Measurements from ENCODE around the gene TMEM50A. TPM values are rescaled to one million over a fixed set of nuclear protein-coding genes. Genes with fewer than 3 reads are reported as not detected.
"Not testable (repeated sequence)": the region's sequence is repeated elsewhere in the genome, so short reads cannot be mapped to it uniquely, and the experiment has no call there.

The TMEM50A gene
- total and polyA plus RNA-seq, 8 donors: 28.3 to 59.0 (median 33.0) TPM

DNA sequence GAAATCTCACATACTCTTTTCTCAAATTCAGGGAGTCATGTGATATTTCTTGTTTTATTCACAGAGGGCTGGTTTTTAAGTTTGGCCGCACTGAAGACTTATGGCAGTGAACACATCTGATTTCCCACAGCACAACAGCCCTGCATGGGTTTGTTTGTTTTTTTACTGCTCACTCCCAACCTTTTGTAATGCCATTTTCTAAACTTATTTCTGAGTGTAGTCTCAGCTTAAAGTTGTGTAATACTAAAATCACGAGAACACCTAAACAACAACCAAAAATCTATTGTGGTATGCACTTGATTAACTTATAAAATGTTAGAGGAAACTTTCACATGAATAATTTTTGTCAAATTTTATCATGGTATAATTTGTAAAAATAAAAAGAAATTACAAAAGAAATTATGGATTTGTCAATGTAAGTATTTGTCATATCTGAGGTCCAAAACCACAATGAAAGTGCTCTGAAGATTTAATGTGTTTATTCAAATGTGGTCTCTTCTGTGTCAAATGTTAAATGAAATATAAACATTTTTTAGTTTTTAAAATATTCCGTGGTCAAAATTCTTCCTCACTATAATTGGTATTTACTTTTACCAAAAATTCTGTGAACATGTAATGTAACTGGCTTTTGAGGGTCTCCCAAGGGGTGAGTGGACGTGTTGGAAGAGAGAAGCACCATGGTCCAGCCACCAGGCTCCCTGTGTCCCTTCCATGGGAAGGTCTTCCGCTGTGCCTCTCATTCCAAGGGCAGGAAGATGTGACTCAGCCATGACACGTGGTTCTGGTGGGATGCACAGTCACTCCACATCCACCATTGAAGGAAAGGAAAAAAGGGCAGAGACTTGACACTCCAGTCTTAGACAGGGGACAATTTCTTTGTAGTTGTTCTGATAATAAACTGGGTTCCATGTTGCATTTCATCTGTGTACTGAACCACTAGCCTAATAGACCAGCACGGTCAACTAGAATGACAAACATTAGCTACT lies 22.8 kb downstream of the TMEM50A start:
- H3K4me1 ChIP-seq: no peaks in the 10 kb centered on the region
- ATAC-seq (no peak), FAIRE-seq (no peak), DNase-seq (no peak)
- H3K27me3 ChIP-seq: no peaks in the 10 kb centered on the region
- intact Hi-C loops (cut with DNase I): no loop called here
- peaks cover 0 to 22% (median 0%) of the 10 kb centered on the region in 3 donors for H3K36me3 ChIP-seq
- TF ChIP-seq, protein P1, sequence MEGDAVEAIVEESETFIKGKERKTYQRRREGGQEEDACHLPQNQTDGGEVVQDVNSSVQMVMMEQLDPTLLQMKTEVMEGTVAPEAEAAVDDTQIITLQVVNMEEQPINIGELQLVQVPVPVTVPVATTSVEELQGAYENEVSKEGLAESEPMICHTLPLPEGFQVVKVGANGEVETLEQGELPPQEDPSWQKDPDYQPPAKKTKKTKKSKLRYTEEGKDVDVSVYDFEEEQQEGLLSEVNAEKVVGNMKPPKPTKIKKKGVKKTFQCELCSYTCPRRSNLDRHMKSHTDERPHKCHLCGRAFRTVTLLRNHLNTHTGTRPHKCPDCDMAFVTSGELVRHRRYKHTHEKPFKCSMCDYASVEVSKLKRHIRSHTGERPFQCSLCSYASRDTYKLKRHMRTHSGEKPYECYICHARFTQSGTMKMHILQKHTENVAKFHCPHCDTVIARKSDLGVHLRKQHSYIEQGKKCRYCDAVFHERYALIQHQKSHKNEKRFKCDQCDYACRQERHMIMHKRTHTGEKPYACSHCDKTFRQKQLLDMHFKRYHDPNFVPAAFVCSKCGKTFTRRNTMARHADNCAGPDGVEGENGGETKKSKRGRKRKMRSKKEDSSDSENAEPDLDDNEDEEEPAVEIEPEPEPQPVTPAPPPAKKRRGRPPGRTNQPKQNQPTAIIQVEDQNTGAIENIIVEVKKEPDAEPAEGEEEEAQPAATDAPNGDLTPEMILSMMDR (IDR thresholded peaks at IDR 0.05): no peak
- H3K27ac ChIP-seq: peak overlapping the region in 1 of 4 donors; percentile 3
- H3K9me3 ChIP-seq: no peaks in the 10 kb centered on the region
- WGBS, 2 donors: 90 to 95% methylated on average over 7 of the region's 7 CpGs
- no peak overlapping the region for H3K4me3 ChIP-seq

DNA sequence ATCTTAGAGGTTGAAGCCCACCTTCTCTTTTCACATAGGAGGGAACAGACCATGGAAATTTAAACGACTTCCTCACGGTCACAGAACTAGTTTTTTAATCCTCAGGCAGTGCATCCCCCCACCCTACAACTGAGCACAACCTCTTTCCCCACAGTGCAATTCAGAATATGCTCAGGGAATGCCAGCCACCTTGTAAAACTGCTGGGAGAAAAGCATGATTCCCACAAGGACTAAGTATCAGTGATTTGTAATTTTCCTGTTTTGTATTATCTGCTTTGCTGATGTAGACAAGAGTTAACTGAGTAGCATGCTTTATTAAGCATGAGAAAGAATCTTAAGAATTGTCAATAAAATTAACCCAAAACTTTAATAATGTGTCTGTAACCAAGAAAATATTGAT lies 23.8 kb downstream of the TMEM50A start:
- Histone ChIP-seq H3K4me3 (no peak overlapping the region), H3K27ac (no peak overlapping the region), H3K9me3 (no peaks in the 10 kb centered on the region), H3K4me1 (no peaks in the 10 kb centered on the region), H3K36me3 (peaks cover 0 to 22% (median 0%) of the 10 kb centered on the region in 3 donors), H3K27me3 (no peaks in the 10 kb centered on the region)
- intact Hi-C loops (cut with DNase I): no loop called here
- 62 to 74% methylated on average over 2 of the region's 2 CpGs for WGBS, 2 donors
- ATAC-seq: no peak
- DNase-seq: no peak
- FAIRE-seq: no peak
- TF ChIP-seq, protein P1 (IDR thresholded peaks at IDR 0.05): no peak

DNA sequence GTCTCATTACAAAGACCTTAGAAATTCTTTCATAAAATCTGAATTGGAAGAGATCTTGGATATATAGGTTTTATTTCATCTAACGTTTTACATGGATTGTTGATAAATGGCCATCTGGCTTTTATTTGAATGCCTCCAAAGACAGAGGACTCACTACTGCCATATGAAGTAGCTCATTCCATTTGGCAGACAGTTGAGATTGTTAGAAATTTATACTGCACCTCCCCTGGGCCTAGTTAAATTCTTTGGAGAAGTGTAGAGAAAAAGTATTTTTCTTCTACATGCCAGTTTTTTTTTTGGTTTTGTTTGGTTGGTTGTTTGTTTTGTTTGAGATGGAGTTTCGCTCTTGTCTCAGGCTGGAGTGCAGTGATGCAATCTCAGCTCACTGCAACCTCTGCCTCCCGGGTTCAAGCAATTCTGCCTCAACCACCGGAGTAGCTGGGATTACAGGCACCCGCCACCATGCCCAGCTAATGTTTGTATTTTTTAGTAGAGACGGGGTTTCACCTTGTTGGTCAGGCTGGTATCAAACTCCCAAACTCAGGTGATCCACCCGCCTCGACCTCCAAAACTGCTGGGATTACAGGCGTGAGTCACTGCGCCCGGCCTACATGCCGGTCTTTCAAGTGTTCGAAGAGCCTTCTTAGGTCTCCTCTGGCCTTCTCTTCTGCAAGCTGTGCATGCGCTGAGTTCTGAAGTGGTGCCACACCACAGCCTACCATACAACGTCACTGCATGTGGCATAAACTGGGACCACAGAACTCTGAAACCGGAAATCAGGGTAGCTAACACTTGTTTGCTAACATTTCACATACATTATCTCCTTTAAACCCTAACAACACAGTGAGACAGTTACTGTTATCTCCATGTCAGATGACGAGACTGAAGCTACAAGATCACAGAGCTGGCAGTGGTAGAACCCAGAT lies 24.8 kb downstream of the TMEM50A start:
- H3K9me3 ChIP-seq; H3K4me1 ChIP-seq; intact Hi-C loops (cut with DNase I); DNase-seq; FAIRE-seq; H3K4me3 ChIP-seq; H3K27ac ChIP-seq; ATAC-seq; H3K27me3 ChIP-seq: not testable (repeated sequence)
- H3K36me3 ChIP-seq: peaks cover 0 to 20% (median 0%) of the 10 kb centered on the region in 3 donors
- no CpG with 5 or more reads among the region's 17 CpGs for WGBS, 2 donors

DNA sequence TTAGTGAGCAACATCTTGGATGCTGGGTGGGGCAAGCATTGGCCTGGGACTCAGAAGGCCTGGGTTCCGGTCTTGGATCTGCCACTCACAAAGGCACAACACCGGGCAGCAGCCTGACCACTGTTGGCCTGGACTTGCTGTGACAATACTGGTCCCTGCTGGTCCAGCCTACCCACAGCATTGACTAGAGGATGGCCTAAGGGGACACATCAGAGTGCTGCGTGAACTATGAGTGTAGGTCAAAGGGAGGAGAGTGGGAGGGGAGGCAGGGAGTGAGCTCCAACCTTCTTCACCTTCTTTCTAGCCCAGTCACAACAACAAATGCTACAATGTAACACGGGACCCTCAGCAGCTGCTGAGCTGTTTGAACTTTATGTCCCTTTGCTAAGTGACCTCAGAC lies 31.1 kb downstream of the TMEM50A start:
- TF ChIP-seq, protein P1 (IDR thresholded peaks at IDR 0.05): no peak
- no peaks in the 10 kb centered on the region for H3K4me1 ChIP-seq
- H3K4me3 ChIP-seq: no peak overlapping the region
- no peaks in the 10 kb centered on the region for H3K36me3 ChIP-seq
- H3K9me3 ChIP-seq: no peaks in the 10 kb centered on the region
- intact Hi-C loops (cut with DNase I): no loop called here
- H3K27me3 ChIP-seq: no peaks in the 10 kb centered on the region
- ATAC-seq (no peak), DNase-seq (no peak), FAIRE-seq (no peak)
- WGBS, 2 donors: 88 to 97% methylated on average over 4 of the region's 4 CpGs
- no peak overlapping the region for H3K27ac ChIP-seq

DNA sequence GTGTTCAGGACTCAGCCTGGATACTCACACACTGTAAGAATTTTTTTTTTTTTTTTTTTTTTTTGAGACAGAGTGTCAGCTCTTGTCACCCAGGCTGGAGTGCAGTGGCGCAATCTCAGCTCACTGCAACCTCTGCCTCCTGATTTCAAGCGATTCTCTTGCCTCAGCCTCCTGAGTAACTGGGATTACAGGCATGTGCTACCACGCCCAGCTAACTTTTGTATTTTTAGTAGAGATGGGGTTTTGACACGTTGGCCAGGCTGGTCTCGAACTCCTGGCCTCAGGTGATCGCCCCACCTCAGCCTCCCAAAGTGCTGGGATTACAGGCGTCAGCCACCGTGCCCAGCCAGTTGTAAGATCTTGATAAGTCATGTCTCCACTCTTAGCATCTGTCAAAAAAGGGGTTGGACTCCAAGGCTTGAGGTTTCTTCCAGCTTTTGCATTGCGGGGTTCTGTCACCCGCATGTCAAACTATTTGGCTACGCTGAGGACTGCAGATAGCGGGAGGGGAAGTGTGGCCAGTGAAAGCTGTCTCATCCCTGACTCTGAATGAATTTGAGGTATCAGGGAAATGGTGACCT lies 31.6 kb downstream of the TMEM50A start:
- H3K27me3 ChIP-seq; FAIRE-seq; H3K36me3 ChIP-seq; DNase-seq; H3K27ac ChIP-seq; H3K9me3 ChIP-seq; ATAC-seq; intact Hi-C loops (cut with DNase I); H3K4me1 ChIP-seq; H3K4me3 ChIP-seq: not testable (repeated sequence)
- WGBS, 2 donors: 87 to 90% methylated on average over 12 of the region's 12 CpGs

DNA sequence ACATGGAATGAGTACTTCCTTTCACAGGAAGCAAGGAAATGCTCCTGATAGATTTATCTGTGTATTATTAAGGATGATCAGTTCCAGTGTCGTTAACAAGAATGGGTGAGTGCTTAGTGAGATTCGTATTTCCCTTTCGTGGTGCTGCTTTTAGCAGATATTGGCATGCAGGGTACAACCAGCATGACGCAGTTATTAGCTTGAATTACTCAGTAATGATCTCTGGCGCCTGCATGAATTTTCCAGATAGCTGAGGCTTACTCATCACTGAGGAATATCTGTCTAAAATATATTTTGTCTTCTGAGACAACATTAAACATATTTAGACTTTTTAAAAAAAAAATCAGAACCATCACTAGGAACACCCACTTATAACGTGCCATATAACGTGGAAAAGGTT lies 33.6 kb downstream of the TMEM50A start:
- H3K27me3 ChIP-seq; DNase-seq; FAIRE-seq; H3K4me1 ChIP-seq; intact Hi-C loops (cut with DNase I); H3K4me3 ChIP-seq; ATAC-seq; H3K27ac ChIP-seq; H3K9me3 ChIP-seq; H3K36me3 ChIP-seq: not testable (repeated sequence)
- WGBS, 2 donors: 68 to 78% methylated on average over 7 of the region's 7 CpGs

DNA sequence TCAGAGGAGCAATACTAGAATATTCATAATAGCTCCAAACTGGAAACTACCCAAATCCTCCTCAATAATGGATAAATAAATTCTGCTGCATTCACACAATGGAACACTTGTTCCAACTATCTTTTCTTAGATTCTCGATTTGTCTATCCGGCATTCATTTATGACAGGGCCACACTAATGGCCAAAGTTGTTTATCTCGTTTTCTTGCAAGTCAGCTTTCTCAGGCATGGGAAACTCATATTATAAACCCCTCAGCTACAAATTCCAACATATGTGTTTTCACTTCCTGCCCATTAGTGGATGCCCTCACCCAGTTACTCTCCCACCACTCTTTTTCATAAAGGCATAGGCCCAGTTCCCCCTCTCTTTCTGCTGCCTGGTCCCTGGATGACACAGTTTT lies 40.2 kb downstream of the TMEM50A start:
- ATAC-seq; H3K4me1 ChIP-seq; H3K27ac ChIP-seq; DNase-seq; intact Hi-C loops (cut with DNase I); FAIRE-seq; H3K4me3 ChIP-seq; H3K36me3 ChIP-seq; H3K27me3 ChIP-seq; H3K9me3 ChIP-seq: not testable (repeated sequence)
- WGBS, 2 donors: 61 to 75% methylated on average over 3 of the region's 3 CpGs

DNA sequence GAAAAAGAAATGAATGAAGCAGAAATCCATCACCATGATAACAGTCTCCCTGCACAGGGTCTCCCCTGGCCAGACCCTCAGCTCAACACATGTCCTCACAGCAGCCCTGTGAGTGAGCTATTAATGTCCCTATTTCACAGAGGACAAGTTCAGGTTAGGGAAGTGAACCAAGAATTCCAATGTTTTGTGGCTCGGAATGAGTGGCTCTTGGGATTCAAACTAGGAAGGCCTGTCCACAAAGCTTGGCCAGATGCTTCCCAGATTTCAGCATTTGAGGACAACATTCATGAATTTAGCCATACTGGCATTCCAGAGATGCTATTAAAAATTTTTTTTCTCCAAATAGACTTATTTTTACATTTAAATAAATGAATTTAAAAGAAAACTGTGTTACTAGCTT lies 44.4 kb downstream of the TMEM50A start:
- DNase-seq; ATAC-seq; H3K9me3 ChIP-seq; H3K4me3 ChIP-seq; H3K4me1 ChIP-seq; H3K27ac ChIP-seq; FAIRE-seq; H3K36me3 ChIP-seq; intact Hi-C loops (cut with DNase I); H3K27me3 ChIP-seq: not testable (repeated sequence)
- WGBS, 2 donors: 80 to 94% methylated on average over 1 of the region's 1 CpG
